Effector memory CD8-positive, alpha-beta T cell (primary cell): ENCODE results near the gene IFIT1B.
"Not testable (repeated sequence)": the region's sequence is repeated elsewhere in the genome, so short reads cannot be mapped to it uniquely, and the experiment has no call there.

Experiments
- ATAC-seq: fragments of 150-1000 bp; cut with Tn5 transposase; replicated peaks from 2 replicates; pipeline ENCODE4 v1.10.0; 2021; ENCODE audit warnings: mild to moderate bottlenecking, moderate library complexity
- DNase-seq, 3 experiments: peaks; one replicate each; pipeline ENCODE4 v3.0.0; 2021
- H3K27ac Mint-ChIP-seq, 2 donors: one replicate each; pipeline ENCODE4 v1.8.0; 2022; ENCODE audit warnings: mild to moderate bottlenecking in 2 of 2, mixed read lengths in 2 of 2, moderate library complexity in 2 of 2
- H3K27me3 Mint-ChIP-seq, 2 donors: one replicate each; pipeline ENCODE4 v1.8.0; 2022; ENCODE audit warnings: mixed read lengths in 2 of 2
- H3K36me3 Mint-ChIP-seq: one replicate; pipeline ENCODE4 v1.8.0; 2022; ENCODE audit warnings: mild to moderate bottlenecking, moderate library complexity, mixed read lengths; ENCODE audit not compliant: insufficient read depth
- H3K4me1 Mint-ChIP-seq, 2 donors: one replicate each; pipeline ENCODE4 v1.8.0; 2022; ENCODE audit warnings: low read depth in 2 of 2, mixed read lengths in 2 of 2
- H3K4me3 Mint-ChIP-seq, 2 donors: one replicate each; pipeline ENCODE4 v1.8.0; 2022; ENCODE audit warnings: mild to moderate bottlenecking in 2 of 2, mixed read lengths in 2 of 2, moderate library complexity in 2 of 2
- H3K9me3 Mint-ChIP-seq, 2 donors: one replicate each; pipeline ENCODE4 v1.8.0; 2022; ENCODE audit warnings: mixed read lengths in 2 of 2

Gene IFIT1B

GRCh38 chr10:89342206-89342958 lies 35.5 kb upstream of the IFIT1B start:
- Mint-ChIP-seq H3K36me3 (peaks cover 2% of the 10 kb centered on the region), H3K4me3 (no peak overlapping the region), H3K4me1 (peaks cover 3 to 5% of the 10 kb centered on the region in 2 donors), H3K9me3 (no peaks in the 10 kb centered on the region), H3K27me3 (peaks cover 0 to 70% of the 10 kb centered on the region in 2 donors), H3K27ac (no peak overlapping the region)
- DNase-seq (no peak), ATAC-seq (no peak)

DNA sequence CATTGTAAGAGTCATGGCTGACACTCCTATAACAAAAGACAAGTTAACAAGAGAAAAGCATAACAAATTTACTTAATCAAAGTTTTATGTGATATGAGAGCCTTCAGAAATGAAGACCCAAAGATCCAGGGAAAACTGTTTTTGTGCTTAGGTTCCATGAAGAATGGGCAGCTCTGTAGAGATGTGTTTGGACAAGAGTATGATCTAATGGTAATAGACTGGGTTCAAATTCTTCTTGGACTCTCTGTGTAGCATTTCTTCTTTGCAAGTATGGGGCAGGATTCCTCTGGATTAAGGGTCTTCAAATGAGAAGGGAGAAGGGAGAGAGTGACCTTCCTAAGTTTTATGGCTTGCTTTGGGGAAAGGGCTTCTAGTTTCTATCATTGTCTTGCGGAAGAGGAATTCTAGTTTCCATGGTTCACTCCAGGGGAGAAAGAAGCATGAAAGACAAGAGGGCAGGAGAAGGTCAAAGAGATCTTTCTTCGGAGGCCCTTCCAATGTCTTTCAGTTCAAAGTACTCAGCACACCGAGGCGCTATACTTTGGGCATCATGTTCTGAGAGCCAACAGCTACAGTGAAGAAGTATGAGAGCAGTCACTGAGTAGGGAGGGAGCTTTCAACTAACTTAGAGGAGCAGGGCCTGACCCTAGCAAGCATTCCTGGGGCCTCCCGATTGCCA lies 34.6 kb upstream of the IFIT1B start:
- DNase-seq (no peak), ATAC-seq (no peak)
- Mint-ChIP-seq H3K4me1 (no peaks in the 10 kb centered on the region), H3K9me3 (no peaks in the 10 kb centered on the region), H3K36me3 (peaks cover 2% of the 10 kb centered on the region), H3K4me3 (no peak overlapping the region), H3K27me3 (peaks cover 0 to 73% of the 10 kb centered on the region in 2 donors), H3K27ac (no peak overlapping the region)

GRCh38 chr10:89344156-89344555 lies 33.7 kb upstream of the IFIT1B start:
- H3K4me1 Mint-ChIP-seq = no peaks in the 10 kb centered on the region
- no peaks in the 10 kb centered on the region for H3K9me3 Mint-ChIP-seq
- H3K36me3 Mint-ChIP-seq = peaks cover 2% of the 10 kb centered on the region
- no peak overlapping the region for H3K4me3 Mint-ChIP-seq
- peaks cover 0 to 74% of the 10 kb centered on the region in 2 donors for H3K27me3 Mint-ChIP-seq
- DNase-seq (no peak), ATAC-seq (no peak)
- no peak overlapping the region for H3K27ac Mint-ChIP-seq

DNA sequence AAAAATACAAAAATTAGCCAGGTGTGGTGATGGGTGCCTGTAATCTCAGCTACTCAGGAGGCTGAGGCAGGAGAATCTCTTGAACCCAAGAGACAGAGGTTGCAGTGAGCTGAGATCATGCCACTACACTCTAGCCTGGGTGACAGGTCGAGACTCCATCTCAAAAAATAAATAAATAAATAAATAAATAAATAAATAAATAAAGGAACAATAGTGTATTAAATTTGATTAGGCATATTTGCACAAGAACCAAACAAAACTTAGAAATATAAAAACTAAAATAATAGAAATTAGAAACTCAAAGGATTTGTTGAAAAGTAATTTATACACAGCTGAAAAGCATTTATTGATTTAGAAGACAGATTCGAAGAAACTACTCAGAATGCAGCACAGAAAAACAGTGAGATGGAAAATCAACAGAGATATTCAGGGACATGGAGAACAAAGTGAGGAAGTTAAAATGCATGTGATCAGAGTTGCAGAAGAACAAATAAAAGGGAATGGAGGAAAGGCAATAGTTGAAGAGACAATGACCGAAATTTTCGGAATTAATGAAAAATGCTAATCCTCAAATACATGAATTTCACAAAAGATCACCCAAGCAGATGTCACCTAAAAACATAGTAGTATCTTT lies 32.4 kb upstream of the IFIT1B start:
- DNase-seq (no peak), ATAC-seq (no peak)
- H3K27me3 Mint-ChIP-seq = peaks cover 0 to 71% of the 10 kb centered on the region in 2 donors
- H3K9me3 Mint-ChIP-seq = no peaks in the 10 kb centered on the region
- H3K4me1 Mint-ChIP-seq = no peaks in the 10 kb centered on the region
- no peak overlapping the region for H3K27ac Mint-ChIP-seq
- H3K4me3 Mint-ChIP-seq = no peak overlapping the region
- H3K36me3 Mint-ChIP-seq = no peaks in the 10 kb centered on the region

DNA sequence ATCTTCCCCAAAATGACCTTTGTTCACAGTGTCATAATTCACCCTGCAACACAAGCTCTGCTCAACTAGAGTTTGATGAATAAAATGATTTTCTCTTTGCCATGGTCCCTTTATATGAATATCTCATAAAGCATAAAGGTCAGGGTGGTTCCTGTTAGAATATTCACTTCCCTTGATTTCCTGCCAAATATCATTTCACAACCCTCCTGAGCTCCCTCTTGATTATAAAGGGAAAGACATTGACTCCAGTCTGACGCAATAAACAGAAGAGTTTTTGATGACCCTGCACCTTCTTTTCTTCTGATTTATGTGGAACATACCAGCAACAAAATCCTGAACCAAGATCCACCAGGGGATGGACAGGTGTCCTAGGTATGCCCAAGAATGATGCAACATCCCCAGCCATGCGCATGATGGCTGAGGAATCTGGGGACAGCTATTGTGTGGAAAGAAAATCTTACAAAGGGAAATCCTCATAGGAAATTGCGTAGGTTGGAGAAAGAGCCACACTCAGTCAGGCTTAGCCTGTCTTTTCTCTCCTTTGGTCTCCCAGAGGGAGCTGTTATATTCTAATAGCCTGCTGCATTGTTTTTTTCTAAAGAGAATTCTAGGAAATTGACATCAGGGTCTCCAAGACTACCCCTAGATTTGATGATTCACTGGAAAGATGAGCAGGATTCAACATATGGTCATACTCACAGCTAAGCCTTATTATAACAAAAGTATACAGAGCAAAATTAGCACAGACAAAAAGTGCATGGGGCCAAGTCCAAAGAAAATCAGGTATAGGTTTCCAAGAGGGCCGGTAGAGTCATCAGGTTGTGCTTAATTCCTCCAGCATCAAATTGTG lies 31.2 kb upstream of the IFIT1B start:
- no peak for DNase-seq
- no peak overlapping the region for H3K4me3 Mint-ChIP-seq
- no peak overlapping the region for H3K27ac Mint-ChIP-seq
- H3K27me3 Mint-ChIP-seq = peaks cover 0 to 75% of the 10 kb centered on the region in 2 donors
- no peaks in the 10 kb centered on the region for H3K4me1 Mint-ChIP-seq
- no peak for ATAC-seq
- H3K9me3 Mint-ChIP-seq = no peaks in the 10 kb centered on the region
- H3K36me3 Mint-ChIP-seq = no peaks in the 10 kb centered on the region

DNA sequence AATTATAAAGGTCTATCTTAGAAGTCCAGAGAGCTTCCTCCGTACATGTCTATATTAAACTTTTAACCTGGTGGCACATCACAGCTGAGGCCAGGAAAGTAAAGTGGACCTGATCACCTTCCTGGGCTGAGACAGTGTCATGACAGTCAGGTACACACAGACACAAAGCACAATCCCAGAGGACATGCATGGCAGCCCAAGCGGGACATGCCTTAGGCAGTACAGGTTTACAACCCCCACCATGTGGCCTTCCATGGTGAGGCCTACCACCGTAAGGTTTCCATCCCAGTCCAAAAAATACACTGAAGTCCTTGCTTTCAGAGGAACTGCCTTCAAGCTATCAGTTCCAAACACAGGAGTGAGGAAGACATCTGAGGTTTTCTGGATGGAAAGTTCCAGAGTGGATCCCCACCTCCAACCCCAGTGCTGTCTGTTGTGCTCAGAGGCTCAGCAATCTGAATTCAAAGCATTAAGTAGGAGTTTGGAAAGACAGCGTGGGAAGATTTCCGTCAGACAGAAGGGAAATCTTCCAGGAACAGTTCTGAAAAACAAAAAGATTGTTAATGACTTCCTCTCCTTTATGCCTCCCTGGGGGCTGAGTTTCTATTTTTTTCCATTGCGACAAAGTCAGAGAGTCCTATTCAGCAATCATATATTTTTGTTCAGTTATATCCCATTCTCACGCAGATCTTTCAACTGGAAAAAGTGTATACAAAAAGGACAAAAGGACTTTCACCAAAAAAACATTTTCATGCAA lies 30.0 kb upstream of the IFIT1B start:
- no peak for DNase-seq
- H3K4me1 Mint-ChIP-seq = peaks cover 0 to 3% of the 10 kb centered on the region in 2 donors
- H3K36me3 Mint-ChIP-seq = no peaks in the 10 kb centered on the region
- peaks cover 10 to 81% of the 10 kb centered on the region in 2 donors for H3K27me3 Mint-ChIP-seq
- no peak for ATAC-seq
- no peak overlapping the region for H3K4me3 Mint-ChIP-seq
- no peaks in the 10 kb centered on the region for H3K9me3 Mint-ChIP-seq
- H3K27ac Mint-ChIP-seq = no peak overlapping the region

DNA sequence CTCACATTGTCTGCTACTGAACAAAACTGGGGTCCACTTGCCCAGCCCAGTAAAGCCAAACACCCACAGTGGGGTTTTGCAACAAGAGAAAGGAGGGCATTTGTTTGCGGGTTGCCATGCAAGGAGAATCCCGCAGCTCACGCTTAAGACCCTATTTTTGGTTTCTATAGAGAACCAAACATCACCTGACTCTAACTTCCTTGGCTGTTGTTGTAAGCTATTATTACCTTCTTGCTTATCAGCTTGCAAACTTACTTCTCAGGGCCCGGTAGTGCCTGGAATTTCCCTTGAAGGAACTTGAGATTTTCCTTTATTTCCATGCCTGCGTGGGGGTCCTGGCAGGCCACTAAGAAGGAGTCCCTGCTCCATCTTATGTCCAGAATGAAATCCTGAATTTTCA lies 29.4 kb upstream of the IFIT1B start:
- Mint-ChIP-seq H3K4me1 (peaks cover 0 to 3% of the 10 kb centered on the region in 2 donors), H3K27ac (no peak overlapping the region), H3K9me3 (no peaks in the 10 kb centered on the region), H3K36me3 (no peaks in the 10 kb centered on the region), H3K27me3 (peaks cover 16 to 81% of the 10 kb centered on the region in 2 donors), H3K4me3 (no peak overlapping the region)
- ATAC-seq (no peak), DNase-seq (no peak)

- H3K4me1 Mint-ChIP-seq = peaks cover 0 to 3% of the 10 kb centered on the region in 2 donors
- no peaks in the 10 kb centered on the region for H3K36me3 Mint-ChIP-seq
- no peak overlapping the region for H3K27ac Mint-ChIP-seq
- DNase-seq (no peak), ATAC-seq (no peak)
- H3K9me3 Mint-ChIP-seq = no peaks in the 10 kb centered on the region
- no peak overlapping the region for H3K4me3 Mint-ChIP-seq
- H3K27me3 Mint-ChIP-seq = peaks cover 16 to 81% of the 10 kb centered on the region in 2 donors
These were observed 28.9 kb upstream of the IFIT1B start for GRCh38 chr10:89348975-89349374.

DNA sequence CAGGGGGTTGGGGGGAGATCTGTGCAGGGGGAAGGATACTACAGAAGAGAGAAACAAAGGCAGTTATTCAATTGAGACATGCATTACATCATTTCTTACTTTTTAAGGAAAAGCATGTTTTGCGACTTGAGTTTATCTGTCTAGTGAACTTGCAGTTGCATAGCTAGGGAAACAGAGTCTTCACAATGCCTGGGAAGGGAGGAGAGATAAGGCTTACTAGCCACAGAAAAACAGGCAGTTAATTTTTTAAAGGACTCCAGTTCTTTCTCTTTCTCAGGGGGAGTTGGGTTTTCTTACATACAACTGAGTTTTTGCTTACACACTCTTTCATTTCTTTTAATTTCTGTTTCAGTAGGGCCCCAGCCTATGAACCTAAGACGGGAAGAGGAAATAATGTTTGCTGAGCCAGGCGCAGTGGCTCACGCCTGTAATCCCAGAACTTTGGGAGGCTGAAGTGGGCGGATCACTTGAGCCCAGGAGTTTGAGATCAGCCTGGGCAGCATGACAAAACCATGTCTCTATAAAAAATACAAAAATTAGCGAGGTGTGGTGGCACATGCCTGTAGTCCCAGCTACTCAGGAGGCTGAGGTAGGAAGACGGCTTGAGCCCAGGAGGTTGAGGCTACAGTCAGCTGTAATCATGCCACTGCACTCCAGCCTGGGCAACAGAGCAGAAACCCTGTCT lies 27.1 kb upstream of the IFIT1B start:
- H3K27ac Mint-ChIP-seq, H3K36me3 Mint-ChIP-seq, H3K4me3 Mint-ChIP-seq, ATAC-seq, H3K4me1 Mint-ChIP-seq, DNase-seq, H3K9me3 Mint-ChIP-seq: not testable (repeated sequence)
- peaks cover 16 to 82% of the 10 kb centered on the region in 2 donors for H3K27me3 Mint-ChIP-seq

DNA sequence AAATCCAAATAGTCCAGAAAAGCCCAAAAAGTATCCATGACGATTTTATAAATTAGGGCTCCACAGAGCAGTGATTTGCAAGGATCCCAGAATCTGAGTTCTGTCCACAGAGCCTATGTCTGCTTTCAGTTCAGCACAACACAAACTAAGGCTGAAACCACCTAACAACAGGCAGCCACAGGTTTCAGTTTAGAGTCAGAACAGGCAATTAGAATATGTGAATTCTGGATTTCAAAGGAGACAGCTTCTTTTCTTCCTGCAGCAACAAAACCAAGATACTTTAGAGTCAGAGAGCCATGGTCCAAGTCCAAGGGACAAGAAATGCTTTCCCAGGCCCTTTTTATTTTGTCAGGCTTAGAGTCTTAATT lies 26.5 kb upstream of the IFIT1B start:
- no peak overlapping the region for H3K4me3 Mint-ChIP-seq
- peaks cover 16 to 82% of the 10 kb centered on the region in 2 donors for H3K27me3 Mint-ChIP-seq
- ATAC-seq (no peak), DNase-seq (no peak)
- H3K27ac Mint-ChIP-seq = no peak overlapping the region
- H3K4me1 Mint-ChIP-seq = peaks cover 0 to 3% of the 10 kb centered on the region in 2 donors
- H3K9me3 Mint-ChIP-seq = no peaks in the 10 kb centered on the region
- H3K36me3 Mint-ChIP-seq = peaks cover 2% of the 10 kb centered on the region

GRCh38 chr10:89351780-89352597 lies 25.9 kb upstream of the IFIT1B start:
- Mint-ChIP-seq H3K4me3 (no peak overlapping the region), H3K4me1 (peaks cover 0 to 3% of the 10 kb centered on the region in 2 donors), H3K27me3 (peaks cover 16 to 77% of the 10 kb centered on the region in 2 donors), H3K36me3 (peaks cover 2% of the 10 kb centered on the region), H3K27ac (peak overlapping the region in 1 of 2 donors; percentile 35), H3K9me3 (no peaks in the 10 kb centered on the region)
- DNase-seq (no peak), ATAC-seq (no peak)

DNA sequence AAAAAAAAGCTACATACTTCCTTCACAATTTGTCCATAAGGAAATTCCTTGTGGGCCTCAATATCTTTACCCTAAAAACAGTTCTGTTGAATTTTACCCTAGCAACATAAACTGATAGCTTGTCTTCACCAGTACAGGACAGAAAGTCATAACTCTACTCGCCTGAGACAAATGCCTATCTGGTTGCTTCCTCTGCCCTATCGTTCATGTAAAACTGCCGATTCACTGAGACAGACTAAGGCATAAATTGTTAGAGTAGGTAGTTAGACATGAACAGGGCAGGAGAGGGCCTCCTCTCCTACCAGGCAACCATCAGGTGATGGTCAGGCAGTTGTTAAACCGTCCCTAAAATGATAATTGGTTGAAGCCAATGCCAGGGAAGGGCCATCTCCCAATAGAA lies 25.1 kb upstream of the IFIT1B start:
- no peak overlapping the region for H3K27ac Mint-ChIP-seq
- peaks cover 16 to 77% of the 10 kb centered on the region in 2 donors for H3K27me3 Mint-ChIP-seq
- H3K36me3 Mint-ChIP-seq = peaks cover 2% of the 10 kb centered on the region
- DNase-seq (no peak), ATAC-seq (no peak)
- peaks cover 0 to 3% of the 10 kb centered on the region in 2 donors for H3K4me1 Mint-ChIP-seq
- no peaks in the 10 kb centered on the region for H3K9me3 Mint-ChIP-seq
- H3K4me3 Mint-ChIP-seq = no peak overlapping the region
